OCI-LY3 (cell line): Measurements from ENCODE around the gene FAM50B.

Experiments
- H2AFZ ChIP-seq: fragments of 200-600, 300-600 bp; shearing (Covaris generic); 2 replicates; pipeline ENCODE4 v1.6.0; 2014; ENCODE audit warnings: antibody characterized with exemption, low read depth, low read length
- H3K27ac ChIP-seq: fragments of 200-600, 300-600 bp; sonication (generic); 2 replicates; pipeline ENCODE4 v1.5.1; 2014; ENCODE audit warnings: mild to moderate bottlenecking, low read length, moderate library complexity, mixed read lengths
- H3K27me3 ChIP-seq: fragments of 200-600, 300-600 bp; sonication (generic); 2 replicates; pipeline ENCODE4 v1.6.1; 2014; ENCODE audit warnings: low read depth, low read length, mixed read lengths
- H3K36me3 ChIP-seq: fragments of 200-600, 300-600 bp; sonication (generic); replicated peaks from 2 replicates; pipeline ENCODE3; 2014; ENCODE audit warnings: low read depth, low read length, mixed read lengths
- H3K4me1 ChIP-seq: fragments of 300-600, 200-600 bp; sonication (generic); 2 replicates; pipeline ENCODE4 v1.6.1; 2014; ENCODE audit warnings: low read length, mixed read lengths
- H3K4me2 ChIP-seq: fragments of 200-600, 300-600 bp; sonication (generic); 2 replicates; pipeline ENCODE4 v1.6.1; 2014; ENCODE audit warnings: low read length, mixed read lengths
- H3K4me3 ChIP-seq: fragments of 300-600, 200-600 bp; sonication (generic); 2 replicates; pipeline ENCODE4 v1.5.1; 2014; ENCODE audit warnings: antibody characterized with exemption, mild to moderate bottlenecking, low read length, moderate library complexity
- H3K79me2 ChIP-seq: fragments of 300-600, 200-600 bp; shearing (Covaris generic); 2 replicates; pipeline ENCODE4 v1.6.1; 2014; ENCODE audit warnings: mild to moderate bottlenecking, low read length, mixed read lengths
- H3K9ac ChIP-seq: fragments of 300-600, 200-600 bp; shearing (Covaris generic); 2 replicates; pipeline ENCODE4 v1.6.0; 2014; ENCODE audit warnings: mild to moderate bottlenecking, low read length, moderate library complexity
- H3K9me3 ChIP-seq: fragments of 200-600, 300-600 bp; shearing (Covaris generic); 2 replicates; pipeline ENCODE4 v1.6.1; 2014; ENCODE audit warnings: low read length, mixed read lengths; ENCODE audit not compliant: insufficient read depth
- H4K20me1 ChIP-seq: fragments of 200-600, 300-600 bp; sonication (generic); 2 replicates; pipeline ENCODE4 v1.6.1; 2016; ENCODE audit warnings: low read length, mixed read lengths; ENCODE audit not compliant: insufficient read depth
- CTCF ChIP-seq: fragments of 200-600, 300-600 bp; sonication (generic); IDR thresholded peaks from 2 replicates; pipeline ENCODE4 v1.5.1; 2014; ENCODE audit warnings: antibody characterized with exemption, low read length, low read depth
- EZH2phosphoT487 ChIP-seq: fragments of 200-600 bp; shearing (Covaris generic); IDR thresholded peaks from 2 replicates; pipeline ENCODE4 v1.6.1; 2018; ENCODE audit warnings: antibody characterized with exemption, mixed run types, low read depth

Gene FAM50B

GRCh38 chr6:3856576-3856975 is 7.4 kb downstream of the FAM50B start:
- no peak overlapping the region for H3K27ac ChIP-seq
- H3K36me3 ChIP-seq, result no peaks in the 10 kb centered on the region
- no peaks in the 10 kb centered on the region for H3K79me2 ChIP-seq
- no peaks in the 10 kb centered on the region for H4K20me1 ChIP-seq
- H3K9ac ChIP-seq, result no peak overlapping the region
- H3K4me3 ChIP-seq, result no peak overlapping the region
- H3K9me3 ChIP-seq, result no peaks in the 10 kb centered on the region
- H3K27me3 ChIP-seq, result no peaks in the 10 kb centered on the region
- H3K4me1 ChIP-seq, result no peaks in the 10 kb centered on the region
- H2AFZ ChIP-seq, result no peak overlapping the region
- H3K4me2 ChIP-seq, result no peak overlapping the region
- no peak for TF ChIP-seq EZH2phosphoT487
- no peak for TF ChIP-seq CTCF

- H3K9me3 ChIP-seq, result no peaks in the 10 kb centered on the region
- no peak overlapping the region for H3K4me3 ChIP-seq
- no peak overlapping the region for H3K27ac ChIP-seq
- H2AFZ ChIP-seq, result no peak overlapping the region
- no peak for TF ChIP-seq EZH2phosphoT487
- TF ChIP-seq CTCF, result no peak
- H3K36me3 ChIP-seq, result no peaks in the 10 kb centered on the region
- H4K20me1 ChIP-seq, result no peaks in the 10 kb centered on the region
- no peaks in the 10 kb centered on the region for H3K27me3 ChIP-seq
- H3K9ac ChIP-seq, result no peak overlapping the region
- no peaks in the 10 kb centered on the region for H3K79me2 ChIP-seq
- no peaks in the 10 kb centered on the region for H3K4me1 ChIP-seq
- H3K4me2 ChIP-seq, result no peak overlapping the region
Measured at GRCh38 chr6:3857468-3858456, 8.6 kb downstream of the FAM50B start.

- H3K9me3 ChIP-seq, result no peaks in the 10 kb centered on the region
- H3K79me2 ChIP-seq, result no peaks in the 10 kb centered on the region
- TF ChIP-seq CTCF, result no peak
- no peak for TF ChIP-seq EZH2phosphoT487
- no peaks in the 10 kb centered on the region for H3K27me3 ChIP-seq
- H3K4me3 ChIP-seq, result no peak overlapping the region
- no peaks in the 10 kb centered on the region for H3K4me1 ChIP-seq
- no peak overlapping the region for H3K4me2 ChIP-seq
- H2AFZ ChIP-seq, result no peak overlapping the region
- no peaks in the 10 kb centered on the region for H4K20me1 ChIP-seq
- no peaks in the 10 kb centered on the region for H3K36me3 ChIP-seq
- no peak overlapping the region for H3K9ac ChIP-seq
- no peak overlapping the region for H3K27ac ChIP-seq
Measured at GRCh38 chr6:3859878-3860552, 10.8 kb downstream of the FAM50B start.

GRCh38 chr6:3861424-3861823 is 12.3 kb downstream of the FAM50B start:
- Histone ChIP-seq H3K4me2 (no peak overlapping the region), H3K36me3 (no peaks in the 10 kb centered on the region), H4K20me1 (no peaks in the 10 kb centered on the region), H3K4me1 (no peaks in the 10 kb centered on the region), H3K79me2 (no peaks in the 10 kb centered on the region), H3K9me3 (no peaks in the 10 kb centered on the region), H3K9ac (no peak overlapping the region), H2AFZ (no peak overlapping the region), H3K27ac (no peak overlapping the region), H3K27me3 (no peaks in the 10 kb centered on the region), H3K4me3 (no peak overlapping the region)
- TF ChIP-seq EZH2phosphoT487 (no peak), CTCF (no peak)
